Measurements from ENCODE around the gene AP1M1.

DNA sequence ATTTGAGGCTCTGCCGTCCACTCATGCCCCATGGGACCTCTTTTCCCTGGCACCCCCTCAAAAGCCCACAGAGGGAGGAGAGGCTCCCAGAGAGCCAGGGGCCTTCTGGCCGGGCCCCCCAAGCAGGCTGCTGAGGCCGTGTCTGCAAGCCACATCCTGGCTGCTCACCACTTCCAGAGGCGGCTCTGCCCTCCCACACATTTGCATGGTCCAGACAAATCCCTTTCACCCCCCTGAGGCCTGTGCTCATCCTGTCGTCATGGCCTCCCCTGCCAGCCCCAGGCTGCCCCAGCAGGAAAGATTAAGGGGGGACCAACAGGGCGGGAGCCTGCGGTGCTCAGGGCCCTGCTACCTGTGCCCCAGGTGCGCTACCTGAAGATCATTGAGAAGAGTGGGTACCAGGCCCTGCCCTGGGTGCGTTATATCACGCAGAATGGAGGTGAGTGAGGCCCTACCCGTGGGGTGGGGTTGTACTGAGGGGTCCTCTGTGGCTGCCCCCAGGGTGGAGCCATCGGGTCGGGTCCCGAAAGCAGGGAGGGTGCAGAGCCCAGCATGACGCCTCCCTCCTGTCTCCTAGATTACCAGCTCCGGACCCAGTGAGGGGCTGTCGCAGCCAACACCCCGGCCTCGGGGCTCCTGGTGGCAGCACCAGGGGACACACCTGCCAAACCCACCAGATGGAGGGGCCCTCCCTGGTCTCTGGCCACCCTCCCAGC lies 36.3 kb downstream of the AP1M1 start:
- no peak for TF ChIP-seq POLR2A (IDR thresholded peaks at IDR 0.05)
- TF ChIP-seq, protein P1, sequence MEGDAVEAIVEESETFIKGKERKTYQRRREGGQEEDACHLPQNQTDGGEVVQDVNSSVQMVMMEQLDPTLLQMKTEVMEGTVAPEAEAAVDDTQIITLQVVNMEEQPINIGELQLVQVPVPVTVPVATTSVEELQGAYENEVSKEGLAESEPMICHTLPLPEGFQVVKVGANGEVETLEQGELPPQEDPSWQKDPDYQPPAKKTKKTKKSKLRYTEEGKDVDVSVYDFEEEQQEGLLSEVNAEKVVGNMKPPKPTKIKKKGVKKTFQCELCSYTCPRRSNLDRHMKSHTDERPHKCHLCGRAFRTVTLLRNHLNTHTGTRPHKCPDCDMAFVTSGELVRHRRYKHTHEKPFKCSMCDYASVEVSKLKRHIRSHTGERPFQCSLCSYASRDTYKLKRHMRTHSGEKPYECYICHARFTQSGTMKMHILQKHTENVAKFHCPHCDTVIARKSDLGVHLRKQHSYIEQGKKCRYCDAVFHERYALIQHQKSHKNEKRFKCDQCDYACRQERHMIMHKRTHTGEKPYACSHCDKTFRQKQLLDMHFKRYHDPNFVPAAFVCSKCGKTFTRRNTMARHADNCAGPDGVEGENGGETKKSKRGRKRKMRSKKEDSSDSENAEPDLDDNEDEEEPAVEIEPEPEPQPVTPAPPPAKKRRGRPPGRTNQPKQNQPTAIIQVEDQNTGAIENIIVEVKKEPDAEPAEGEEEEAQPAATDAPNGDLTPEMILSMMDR (IDR thresholded peaks at IDR 0.05), result no peak
